LNCAP (cell line): Measurements from ENCODE around the gene IGSF8.

Experiments
- TF ChIP-seq, protein P1 (sequence below): fragments of 450-650 bp; IDR thresholded peaks from 2 replicates; pipeline ENCODE4 v1.5.1; 2017; ENCODE audit warnings: mild to moderate bottlenecking

IGSF8 gene

GRCh38 chr1:160124705-160125478 is 26.5 kb upstream of the IGSF8 start:
- TF ChIP-seq, protein P1, sequence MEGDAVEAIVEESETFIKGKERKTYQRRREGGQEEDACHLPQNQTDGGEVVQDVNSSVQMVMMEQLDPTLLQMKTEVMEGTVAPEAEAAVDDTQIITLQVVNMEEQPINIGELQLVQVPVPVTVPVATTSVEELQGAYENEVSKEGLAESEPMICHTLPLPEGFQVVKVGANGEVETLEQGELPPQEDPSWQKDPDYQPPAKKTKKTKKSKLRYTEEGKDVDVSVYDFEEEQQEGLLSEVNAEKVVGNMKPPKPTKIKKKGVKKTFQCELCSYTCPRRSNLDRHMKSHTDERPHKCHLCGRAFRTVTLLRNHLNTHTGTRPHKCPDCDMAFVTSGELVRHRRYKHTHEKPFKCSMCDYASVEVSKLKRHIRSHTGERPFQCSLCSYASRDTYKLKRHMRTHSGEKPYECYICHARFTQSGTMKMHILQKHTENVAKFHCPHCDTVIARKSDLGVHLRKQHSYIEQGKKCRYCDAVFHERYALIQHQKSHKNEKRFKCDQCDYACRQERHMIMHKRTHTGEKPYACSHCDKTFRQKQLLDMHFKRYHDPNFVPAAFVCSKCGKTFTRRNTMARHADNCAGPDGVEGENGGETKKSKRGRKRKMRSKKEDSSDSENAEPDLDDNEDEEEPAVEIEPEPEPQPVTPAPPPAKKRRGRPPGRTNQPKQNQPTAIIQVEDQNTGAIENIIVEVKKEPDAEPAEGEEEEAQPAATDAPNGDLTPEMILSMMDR: no peak

GRCh38 chr1:160123726-160124125 is 25.3 kb upstream of the IGSF8 start:
- TF ChIP-seq, protein P1: no peak

DNA sequence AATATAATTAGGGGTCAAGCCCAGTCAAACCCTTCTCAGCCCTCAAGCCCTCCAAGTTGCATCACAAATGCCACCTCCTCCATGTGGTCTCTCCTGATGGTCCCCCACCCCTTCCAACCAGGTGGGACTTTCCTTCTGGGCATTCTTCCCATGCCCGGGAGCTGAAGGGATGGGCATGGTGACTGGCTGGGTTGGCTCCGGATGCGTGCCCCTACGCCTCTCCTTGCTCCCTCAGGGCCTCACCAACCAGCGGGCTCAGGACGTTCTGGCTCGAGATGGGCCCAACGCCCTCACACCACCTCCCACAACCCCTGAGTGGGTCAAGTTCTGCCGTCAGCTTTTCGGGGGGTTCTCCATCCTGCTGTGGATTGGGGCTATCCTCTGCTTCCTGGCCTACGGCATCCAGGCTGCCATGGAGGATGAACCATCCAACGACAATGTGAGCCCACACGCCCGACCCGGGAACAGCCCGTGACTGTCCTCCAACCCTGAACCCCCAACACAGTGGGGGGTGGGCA is 24.6 kb upstream of the IGSF8 start:
- TF ChIP-seq, protein P1: no peak

DNA sequence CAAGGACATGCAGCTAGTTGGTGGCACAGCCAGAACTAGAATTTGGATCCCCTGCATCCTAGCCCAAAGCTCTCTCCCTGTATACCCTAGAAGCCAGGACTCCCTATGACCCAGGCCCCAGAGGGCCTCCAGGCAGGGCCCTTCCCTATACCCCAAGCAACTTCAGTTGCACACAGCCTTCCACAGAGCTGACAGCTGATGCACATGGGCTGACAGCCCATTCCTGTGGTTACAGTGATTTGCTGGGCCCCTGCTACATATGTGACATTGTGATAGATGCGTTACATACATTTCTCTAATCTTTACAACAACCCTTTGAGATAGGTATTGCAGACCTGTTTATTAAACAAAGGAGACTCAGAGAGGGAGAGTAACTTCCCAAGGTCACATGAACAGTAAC is 23.0 kb upstream of the IGSF8 start:
- TF ChIP-seq, protein P1: no peak

GRCh38 chr1:160120797-160121196 is 22.4 kb upstream of the IGSF8 start:
- TF ChIP-seq, protein P1: no peak

DNA sequence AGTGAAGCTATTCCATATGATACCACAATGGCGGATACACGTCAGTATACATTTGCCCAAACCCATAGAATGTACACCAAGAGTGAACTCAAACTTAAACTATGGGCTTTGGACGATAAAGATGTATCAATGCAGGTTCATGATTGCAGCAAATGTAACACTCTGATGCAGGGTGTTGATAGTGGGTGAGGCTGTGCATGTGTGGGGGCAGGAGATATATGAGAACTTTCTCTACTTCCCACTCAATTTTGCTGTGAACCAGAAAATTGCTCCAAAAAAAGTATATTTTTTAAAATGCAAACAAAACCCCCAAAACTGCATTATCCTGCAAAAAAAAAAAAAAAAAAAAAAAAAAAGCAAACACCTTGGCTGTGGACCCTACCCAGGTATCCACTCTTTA is 20.5 kb upstream of the IGSF8 start:
- TF ChIP-seq, protein P1: no peak

GRCh38 chr1:160117709-160118183 is 19.3 kb upstream of the IGSF8 start:
- TF ChIP-seq, protein P1: no peak
